Osteoblast (primary cell): ENCODE data around the gene ERC1. TPM values are rescaled to one million over a fixed set of nuclear protein-coding genes. Genes with fewer than 3 reads are reported as not detected.

Experiments
- DNase-seq: peaks from one replicate; pipeline ENCODE4 v3.0.0; 2011; ENCODE audit warnings: low spot score, mixed read lengths; ENCODE audit not compliant: insufficient read length; ENCODE audit errors: missing footprints
- H2AFZ ChIP-seq: 2 replicates; pipeline ENCODE4 v1.6.0; 2011; ENCODE audit warnings: mild to moderate bottlenecking, low read length
- H3K27ac ChIP-seq: 2 replicates; pipeline ENCODE4 v1.5.1; 2011; ENCODE audit warnings: mild to moderate bottlenecking, low read depth, low read length, moderate library complexity
- H3K27me3 ChIP-seq: 2 replicates; pipeline ENCODE4 v1.6.0; 2012; ENCODE audit warnings: mild to moderate bottlenecking, control low read depth, inconsistent platforms, low read length, moderate library complexity; ENCODE audit not compliant: insufficient read depth
- H3K36me3 ChIP-seq: 2 replicates; pipeline ENCODE4 v1.5.1; 2011; ENCODE audit warnings: mild to moderate bottlenecking, low read length, control low read depth, moderate library complexity; ENCODE audit not compliant: insufficient read depth
- H3K4me1 ChIP-seq: 2 replicates; pipeline ENCODE4 v1.5.1; 2011; ENCODE audit warnings: mild to moderate bottlenecking, low read length, control low read depth, moderate library complexity; ENCODE audit not compliant: insufficient read depth
- H3K4me2 ChIP-seq: 2 replicates; pipeline ENCODE4 v1.6.0; 2011; ENCODE audit warnings: mild to moderate bottlenecking, low read length; ENCODE audit not compliant: insufficient read depth
- H3K4me3 ChIP-seq: fragments of 200-600 bp; sonication (generic); 3 replicates; pipeline ENCODE4 v1.5.1; 2012; ENCODE audit warnings: mild to moderate bottlenecking, low read length, inconsistent platforms; ENCODE audit not compliant: insufficient read depth
- H3K79me2 ChIP-seq: 2 replicates; pipeline ENCODE4 v1.6.0; 2012; ENCODE audit warnings: mild to moderate bottlenecking, low read length, control low read depth, inconsistent platforms; ENCODE audit not compliant: insufficient read depth
- H3K9me3 ChIP-seq: 2 replicates; pipeline ENCODE4 v1.5.1; 2011; ENCODE audit warnings: low read depth, low read length, control low read depth
- H4K20me1 ChIP-seq: 2 replicates; pipeline ENCODE4 v1.6.0; 2012; ENCODE audit warnings: mild to moderate bottlenecking, low read length, control low read depth; ENCODE audit not compliant: insufficient read depth
- CTCF ChIP-seq: IDR thresholded peaks from 2 replicates; pipeline ENCODE4 v1.5.1; 2011; ENCODE audit warnings: mild to moderate bottlenecking, low read depth, low read length, moderate library complexity; ENCODE audit errors: extremely low read depth
- total RNA-seq: library from RNA; depleted of rRNA; stranded (reverse); fragments of >200 nt; gene quantifications from 2 replicates; pipeline ENCODE4 v1.2.3, GENCODE V29; 2012

The ERC1 gene
- total RNA-seq, 1 donor, result 36.2 TPM

GRCh38 chr12:1104088-1104800 lies 113.2 kb downstream of the ERC1 start:
- H4K20me1 ChIP-seq, result peaks cover 11% of the 10 kb centered on the region

GRCh38 chr12:1107669-1108068 lies 116.6 kb downstream of the ERC1 start:
- DNase-seq, result no peak
- TF ChIP-seq CTCF, result no peak
- Histone ChIP-seq H3K27ac (no peak overlapping the region), H3K27me3 (no peaks in the 10 kb centered on the region), H3K79me2 (peaks cover 34% of the 10 kb centered on the region), H4K20me1 (no peaks in the 10 kb centered on the region), H3K9me3 (no peaks in the 10 kb centered on the region), H3K4me2 (no peak overlapping the region), H3K4me3 (no peak overlapping the region), H3K36me3 (no peaks in the 10 kb centered on the region), H3K4me1 (no peaks in the 10 kb centered on the region), H2AFZ (no peak overlapping the region)

More at GRCh38 chr12:1104088-1104800, 113.2 kb downstream of the ERC1 start:
- Histone ChIP-seq H3K9me3 (no peaks in the 10 kb centered on the region), H3K27me3 (no peaks in the 10 kb centered on the region), H3K27ac (no peak overlapping the region), H2AFZ (no peak overlapping the region), H3K36me3 (no peaks in the 10 kb centered on the region), H3K79me2 (peaks cover 64% of the 10 kb centered on the region), H3K4me3 (no peak overlapping the region), H3K4me2 (no peak overlapping the region), H3K4me1 (no peaks in the 10 kb centered on the region)
- TF ChIP-seq CTCF, result no peak
- DNase-seq, result no peak

- no peak for DNase-seq
- Histone ChIP-seq H3K4me1 (no peaks in the 10 kb centered on the region), H2AFZ (no peak overlapping the region), H3K9me3 (no peaks in the 10 kb centered on the region), H3K4me3 (no peak overlapping the region), H3K4me2 (no peak overlapping the region), H3K79me2 (peaks cover 31% of the 10 kb centered on the region), H3K36me3 (no peaks in the 10 kb centered on the region), H3K27ac (no peak overlapping the region), H3K27me3 (no peaks in the 10 kb centered on the region), H4K20me1 (no peaks in the 10 kb centered on the region)
- no peak for TF ChIP-seq CTCF
Measured at GRCh38 chr12:1108276-1108675, 117.3 kb downstream of the ERC1 start.

GRCh38 chr12:1115484-1116231 lies 124.6 kb downstream of the ERC1 start:
- no peaks in the 10 kb centered on the region for H4K20me1 ChIP-seq
- no peaks in the 10 kb centered on the region for H3K9me3 ChIP-seq
- peak; percentile 82 for DNase-seq
- peak overlapping the region; percentile 83 for H3K4me2 ChIP-seq
- H3K79me2 ChIP-seq, result peaks cover 5% of the 10 kb centered on the region
- TF ChIP-seq CTCF, result no peak
- H3K27ac ChIP-seq, result peak overlapping the region; percentile 84
- H3K36me3 ChIP-seq, result no peaks in the 10 kb centered on the region
- H3K4me1 ChIP-seq, result peaks cover 32% of the 10 kb centered on the region
- no peaks in the 10 kb centered on the region for H3K27me3 ChIP-seq
- no peak overlapping the region for H2AFZ ChIP-seq
- peak overlapping the region; percentile 48 for H3K4me3 ChIP-seq
